ENCODE measurements around the gene MTF2. TPM values are rescaled to one million over a fixed set of nuclear protein-coding genes. Genes with fewer than 3 reads are reported as not detected.

MTF2 gene
- total RNA-seq, 3 donors from 2014 or later, result 37.4 to 42.7 (median 42.3) TPM

DNA sequence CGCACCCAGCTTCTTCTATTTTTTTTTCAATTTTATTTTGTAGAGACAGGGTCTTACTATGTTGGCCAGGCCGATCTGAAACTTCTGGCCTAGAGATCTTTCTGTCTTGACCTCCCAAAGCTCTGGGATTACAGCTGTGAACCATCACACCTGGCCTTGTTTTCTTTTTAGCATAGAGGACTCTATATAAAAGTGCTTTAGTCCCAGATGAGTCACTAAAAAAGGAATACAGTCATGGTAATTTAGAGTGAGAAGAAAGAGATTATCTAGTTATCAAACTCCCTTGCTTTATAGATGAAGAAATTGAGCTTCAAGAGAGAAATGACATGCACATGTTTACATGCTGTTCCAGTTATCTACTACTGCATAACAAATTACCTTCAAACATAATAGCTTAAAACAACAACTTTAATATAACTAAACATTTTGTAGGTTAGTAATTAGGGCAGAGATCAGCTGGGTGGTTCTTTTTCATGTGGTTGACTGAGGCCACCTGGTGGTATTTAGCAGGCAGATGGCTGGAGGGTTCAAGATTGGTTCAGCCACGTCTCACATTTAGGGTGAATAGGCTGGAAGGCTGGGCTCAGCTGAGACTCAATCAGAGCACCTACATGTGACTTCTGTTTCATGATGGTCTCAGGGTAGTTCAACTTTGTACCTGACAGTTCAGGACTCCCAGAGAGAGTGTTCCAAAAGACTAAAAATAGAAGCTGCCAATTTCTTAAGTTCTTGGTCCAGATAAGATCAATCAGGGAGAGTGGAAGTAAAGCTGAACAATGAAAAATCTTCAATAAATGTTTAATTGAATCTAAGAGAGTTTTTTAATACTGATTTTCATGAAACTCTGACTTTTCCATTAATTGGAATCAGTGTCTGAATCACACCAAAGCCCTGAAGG, 16.9 kb upstream of the MTF2 start:
- Mint-ChIP-seq H3K9me3 (no peaks in the 10 kb centered on the region), H3K4me3 (no peak overlapping the region), H3K36me3 (ENCODE audit: insufficient read depth) (no peaks in the 10 kb centered on the region), H3K27me3 (ENCODE audit: low read depth) (peaks cover 12% of the 10 kb centered on the region), H3K4me1 (ENCODE audit: low read depth) (peaks cover 2% of the 10 kb centered on the region)
- peak; percentile 31 for DNase-seq
- peak; percentile 40 to 62 for ATAC-seq

DNA sequence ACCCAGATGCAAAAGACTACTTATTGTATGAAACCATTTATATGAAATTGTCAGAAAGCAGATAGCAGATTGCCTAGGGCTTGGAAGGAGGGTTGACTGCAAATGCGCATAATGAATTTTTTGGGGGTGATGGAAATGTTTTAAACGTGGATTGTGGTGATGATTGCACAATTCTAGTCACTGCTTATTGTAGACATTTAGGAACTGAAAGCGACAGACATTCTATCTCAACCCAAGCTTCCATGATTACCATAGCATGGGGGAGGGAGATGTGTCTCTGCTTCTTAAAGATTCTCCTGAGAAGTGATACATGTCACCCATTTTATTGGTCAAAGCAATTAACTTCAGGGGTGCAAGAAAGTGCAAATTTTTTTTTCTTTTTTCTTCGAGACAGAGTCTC, 2.8 kb upstream of the MTF2 start:
- no peaks in the 10 kb centered on the region for H3K27me3 Mint-ChIP-seq (ENCODE audit: low read depth)
- DNase-seq (no peak), ATAC-seq (no peak)
- peaks cover 14% of the 10 kb centered on the region for H3K4me1 Mint-ChIP-seq (ENCODE audit: low read depth)
- no peak overlapping the region for H3K4me3 Mint-ChIP-seq
- H3K9me3 Mint-ChIP-seq, result no peaks in the 10 kb centered on the region
- no peaks in the 10 kb centered on the region for H3K36me3 Mint-ChIP-seq (ENCODE audit: insufficient read depth)

DNA sequence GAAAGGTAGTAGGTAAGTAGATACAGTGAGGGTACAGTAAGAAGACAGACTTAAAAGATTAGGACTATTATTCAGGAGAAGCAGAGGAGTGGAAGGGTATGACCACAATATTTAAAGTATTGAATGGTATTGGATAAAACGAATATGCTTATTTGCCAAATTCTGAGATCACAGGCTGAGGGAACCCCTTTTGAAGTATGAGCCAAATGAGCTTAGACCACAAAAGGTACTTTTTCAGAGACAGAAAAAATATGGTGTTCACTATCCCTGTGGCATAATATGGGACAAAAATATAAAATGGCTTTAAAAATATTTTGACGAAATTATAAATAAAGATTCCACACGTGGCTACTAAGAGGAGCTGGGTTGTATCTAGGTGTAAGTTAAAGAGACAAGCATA, 880 bp upstream of the MTF2 start:
- H3K9me3 Mint-ChIP-seq, result no peaks in the 10 kb centered on the region
- peaks cover 24% of the 10 kb centered on the region for H3K4me1 Mint-ChIP-seq (ENCODE audit: low read depth)
- peak overlapping the region; percentile 96 for H3K4me3 Mint-ChIP-seq
- no peaks in the 10 kb centered on the region for H3K27me3 Mint-ChIP-seq (ENCODE audit: low read depth)
- DNase-seq (no peak), ATAC-seq (no peak)
- peaks cover 4% of the 10 kb centered on the region for H3K36me3 Mint-ChIP-seq (ENCODE audit: insufficient read depth)

DNA sequence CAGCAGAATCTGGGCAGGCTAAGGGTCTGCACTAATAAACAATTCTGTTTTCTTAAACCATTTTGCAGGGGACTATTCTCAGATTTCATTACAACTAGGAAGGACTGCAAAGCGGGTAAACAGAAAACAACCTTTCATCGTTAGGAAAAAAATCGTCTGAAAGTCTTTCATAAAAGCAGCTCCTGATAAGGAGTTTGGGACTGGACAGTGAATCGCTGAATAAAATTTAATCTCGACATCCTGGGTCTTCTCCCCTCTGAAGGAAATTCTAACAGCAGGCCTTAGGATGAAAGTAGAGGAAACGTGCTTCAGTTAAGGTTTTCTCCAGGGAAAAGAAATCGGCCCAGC, 471 bp upstream of the MTF2 start:
- H3K4me1 Mint-ChIP-seq (ENCODE audit: low read depth), result peaks cover 28% of the 10 kb centered on the region
- DNase-seq (no peak), ATAC-seq (no peak)
- no peaks in the 10 kb centered on the region for H3K27me3 Mint-ChIP-seq (ENCODE audit: low read depth)
- peaks cover 8% of the 10 kb centered on the region for H3K36me3 Mint-ChIP-seq (ENCODE audit: insufficient read depth)
- H3K9me3 Mint-ChIP-seq, result no peaks in the 10 kb centered on the region
- H3K4me3 Mint-ChIP-seq, result peak overlapping the region; percentile 96

DNA sequence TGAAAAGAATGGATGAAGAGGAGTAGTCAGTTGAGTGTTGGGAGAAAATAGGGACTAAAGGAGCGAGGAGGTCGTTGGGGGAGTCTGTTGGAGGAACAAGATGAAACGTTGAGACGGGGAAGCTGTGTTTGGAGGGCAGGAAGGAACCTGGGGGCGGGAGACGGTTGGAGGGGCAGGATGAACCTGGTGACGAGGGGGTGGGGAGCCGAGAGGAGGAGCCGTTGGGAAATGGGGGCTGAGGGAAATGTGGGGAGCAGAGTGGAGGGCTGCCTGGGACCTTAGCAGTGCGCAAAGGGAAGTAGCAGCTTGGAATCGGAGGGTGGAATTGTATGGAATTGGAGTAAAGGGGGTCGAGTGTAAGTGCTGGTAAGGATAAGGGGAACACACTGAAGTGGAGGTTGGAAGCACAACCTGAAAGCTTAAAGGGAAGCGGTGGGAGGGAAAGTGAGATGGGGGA, 630 bp downstream of the MTF2 start:
- ATAC-seq, result no peak
- no peaks in the 10 kb centered on the region for H3K9me3 Mint-ChIP-seq
- H3K27me3 Mint-ChIP-seq (ENCODE audit: low read depth), result no peaks in the 10 kb centered on the region
- peaks cover 31% of the 10 kb centered on the region for H3K4me1 Mint-ChIP-seq (ENCODE audit: low read depth)
- H3K4me3 Mint-ChIP-seq, result peak overlapping the region; percentile 96
- peaks cover 18% of the 10 kb centered on the region for H3K36me3 Mint-ChIP-seq (ENCODE audit: insufficient read depth)
- peak; percentile 7 for DNase-seq

DNA sequence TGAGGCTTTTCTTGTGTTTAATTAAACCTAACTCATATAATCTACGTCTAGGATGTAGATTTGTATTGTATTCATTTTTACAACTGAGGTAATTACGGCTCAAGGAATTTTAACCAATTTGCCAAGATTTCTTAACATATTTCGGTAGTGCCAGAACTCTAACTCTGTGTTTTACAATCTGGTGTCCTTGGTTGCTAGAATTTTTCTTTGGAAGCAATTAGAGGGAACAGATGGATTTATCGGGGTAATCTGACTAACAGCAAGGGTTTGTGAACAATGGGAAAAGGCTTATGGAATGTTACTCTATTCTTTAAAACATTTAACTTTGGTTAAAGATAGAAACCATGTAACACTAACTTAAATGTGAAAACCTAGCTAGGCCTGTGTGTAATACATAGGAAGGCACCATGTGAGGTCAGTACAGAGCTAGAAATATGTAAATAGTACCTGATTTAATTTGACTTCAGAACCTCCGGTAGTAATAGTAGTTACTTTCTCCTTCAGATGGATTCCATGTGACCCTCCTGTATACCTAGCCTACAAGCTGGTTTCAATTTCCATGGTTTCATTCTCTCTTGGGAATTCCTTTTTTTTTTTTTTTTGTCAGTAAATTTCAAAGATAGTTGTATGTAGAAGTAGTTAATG, 1.2 kb downstream of the MTF2 start:
- peaks cover 31% of the 10 kb centered on the region for H3K4me1 Mint-ChIP-seq (ENCODE audit: low read depth)
- H3K9me3 Mint-ChIP-seq, result no peaks in the 10 kb centered on the region
- H3K4me3 Mint-ChIP-seq, result peak overlapping the region; percentile 96
- no peaks in the 10 kb centered on the region for H3K27me3 Mint-ChIP-seq (ENCODE audit: low read depth)
- peaks cover 18% of the 10 kb centered on the region for H3K36me3 Mint-ChIP-seq (ENCODE audit: insufficient read depth)
- ATAC-seq (peak; percentile 42 to 49), DNase-seq (no peak)

DNA sequence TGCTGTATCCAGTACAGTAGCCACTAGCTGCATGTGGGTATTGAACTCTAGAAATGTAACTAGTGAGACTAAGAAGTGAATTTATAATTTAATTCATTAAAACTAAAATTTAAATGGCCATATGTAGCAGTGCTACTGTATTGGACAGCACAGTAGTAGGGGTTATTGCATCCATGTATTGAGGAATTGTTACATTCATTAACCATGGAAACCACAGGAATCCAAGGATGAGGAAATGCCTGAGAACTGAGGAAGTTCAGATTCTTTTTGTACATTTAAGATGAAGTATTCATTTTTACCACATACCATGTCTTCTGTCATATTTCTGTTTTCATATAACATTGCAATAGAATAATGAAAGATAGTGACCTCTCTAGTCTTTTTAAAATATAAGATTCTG, 2.6 kb downstream of the MTF2 start:
- DNase-seq, result no peak
- peaks cover 39% of the 10 kb centered on the region for H3K4me1 Mint-ChIP-seq (ENCODE audit: low read depth)
- H3K4me3 Mint-ChIP-seq, result peak overlapping the region; percentile 96
- no peaks in the 10 kb centered on the region for H3K9me3 Mint-ChIP-seq
- H3K27me3 Mint-ChIP-seq (ENCODE audit: low read depth), result no peaks in the 10 kb centered on the region
- no peak for ATAC-seq
- peaks cover 29% of the 10 kb centered on the region for H3K36me3 Mint-ChIP-seq (ENCODE audit: insufficient read depth)

DNA sequence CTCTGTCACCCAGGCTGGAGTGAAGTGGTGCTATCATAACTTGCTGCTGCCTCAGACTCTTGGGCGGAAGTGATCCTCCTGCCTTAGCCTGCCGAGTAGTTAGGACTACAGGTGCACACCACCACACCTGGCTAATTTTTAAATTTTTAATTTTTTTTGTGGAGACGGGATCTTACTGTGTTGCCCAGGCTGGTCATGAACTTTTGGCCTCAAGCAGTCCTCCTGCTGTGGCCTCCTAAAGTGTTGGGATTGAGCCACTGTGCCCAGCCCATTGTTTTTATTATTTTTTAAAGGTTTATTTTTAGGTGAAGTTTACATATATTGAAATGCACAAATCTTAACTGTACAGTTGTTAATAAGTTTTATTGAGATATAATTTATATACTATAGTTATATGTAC, 3.2 kb downstream of the MTF2 start:
- H3K4me1 Mint-ChIP-seq (ENCODE audit: low read depth), result peaks cover 40% of the 10 kb centered on the region
- H3K27me3 Mint-ChIP-seq (ENCODE audit: low read depth), result no peaks in the 10 kb centered on the region
- ATAC-seq (no peak), DNase-seq (no peak)
- H3K36me3 Mint-ChIP-seq (ENCODE audit: insufficient read depth), result peaks cover 30% of the 10 kb centered on the region
- H3K9me3 Mint-ChIP-seq, result no peaks in the 10 kb centered on the region
- no peak overlapping the region for H3K4me3 Mint-ChIP-seq

DNA sequence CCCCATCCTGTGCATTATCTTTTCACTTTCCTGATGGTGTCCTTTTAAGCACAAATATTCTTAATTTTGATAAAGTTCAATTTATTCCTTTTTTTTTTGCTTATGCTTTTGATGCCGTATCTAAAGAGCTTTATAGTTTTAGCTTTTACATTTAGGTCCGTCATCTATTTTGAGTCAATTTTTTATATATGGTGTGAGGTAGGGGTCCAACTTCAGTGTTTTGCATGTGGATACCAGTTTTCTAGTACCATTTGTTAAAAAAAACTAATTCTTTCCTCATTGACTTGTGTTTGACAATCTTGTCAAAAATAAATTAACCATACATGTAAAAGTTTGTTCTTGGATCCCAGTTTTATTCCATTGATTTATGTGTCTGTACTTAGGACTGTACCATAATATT, 4.9 kb downstream of the MTF2 start:
- Mint-ChIP-seq H3K27me3 (ENCODE audit: low read depth) (no peaks in the 10 kb centered on the region), H3K36me3 (ENCODE audit: insufficient read depth) (peaks cover 30% of the 10 kb centered on the region), H3K4me1 (ENCODE audit: low read depth) (peaks cover 40% of the 10 kb centered on the region), H3K9me3 (no peaks in the 10 kb centered on the region), H3K4me3 (no peak overlapping the region)
- no peak for ATAC-seq
- DNase-seq, result no peak

DNA sequence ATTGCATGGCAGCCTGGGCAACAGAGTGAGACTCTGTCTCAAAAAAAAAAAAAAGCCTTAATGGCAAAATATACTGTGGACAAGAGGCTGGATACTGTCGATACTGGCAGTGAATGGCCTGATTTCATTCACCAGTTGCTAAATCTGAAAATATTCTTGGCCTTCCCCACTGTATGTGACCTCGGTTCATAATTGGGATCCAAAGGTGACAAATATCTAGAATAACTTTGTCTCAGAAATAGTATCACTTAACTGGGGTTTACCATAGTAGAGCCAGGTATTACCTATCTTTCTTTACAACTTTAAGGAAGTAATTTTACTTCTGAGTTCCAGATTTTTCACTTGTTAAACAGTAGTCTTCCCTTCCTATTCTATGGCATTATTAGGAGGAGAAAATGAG, 8.4 kb downstream of the MTF2 start:
- no peak overlapping the region for H3K4me3 Mint-ChIP-seq

DNA sequence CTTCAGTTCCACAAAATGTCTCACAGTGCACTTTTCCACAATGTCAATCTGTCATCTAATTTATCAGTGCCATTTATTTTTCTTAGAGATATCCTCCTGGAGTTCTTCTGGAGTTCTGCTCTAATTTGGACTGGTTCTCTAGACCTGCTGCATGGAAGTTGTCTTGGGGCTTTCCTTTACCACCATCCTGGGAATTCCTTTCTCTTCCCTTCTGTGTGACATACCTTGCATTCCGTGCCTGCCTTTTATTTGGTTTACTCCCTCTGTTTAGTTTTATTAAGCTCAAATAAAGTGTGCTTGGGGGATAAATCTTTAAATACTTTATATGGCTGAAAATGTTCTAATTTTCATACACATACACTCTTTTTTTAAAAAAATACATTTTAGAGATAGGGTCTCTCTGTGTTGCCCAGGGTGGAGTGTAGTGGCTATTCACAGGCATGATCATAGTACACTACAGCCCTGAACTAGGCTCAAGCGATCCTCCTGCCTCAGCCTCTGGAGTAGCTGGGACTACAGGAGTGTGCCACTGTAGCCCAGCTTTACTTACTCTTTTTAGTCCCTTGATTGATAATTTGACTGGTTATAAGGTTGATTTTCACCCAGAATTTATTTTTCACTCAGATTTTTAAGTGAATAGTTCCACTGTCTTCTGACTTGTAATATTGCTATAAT, 14.4 kb downstream of the MTF2 start:
- no peaks in the 10 kb centered on the region for H3K27me3 Mint-ChIP-seq (ENCODE audit: low read depth)
- DNase-seq, result no peak
- H3K9me3 Mint-ChIP-seq, result no peaks in the 10 kb centered on the region
- ATAC-seq, result no peak
- H3K36me3 Mint-ChIP-seq (ENCODE audit: insufficient read depth), result peaks cover 8% of the 10 kb centered on the region
- peaks cover 67% of the 10 kb centered on the region for H3K4me1 Mint-ChIP-seq (ENCODE audit: low read depth)
- no peak overlapping the region for H3K4me3 Mint-ChIP-seq

More for the DNA sequence above, 8.4 kb downstream of the MTF2 start:
- Mint-ChIP-seq H3K9me3 (no peaks in the 10 kb centered on the region), H3K27me3 (ENCODE audit: low read depth) (no peaks in the 10 kb centered on the region), H3K36me3 (ENCODE audit: insufficient read depth) (peaks cover 30% of the 10 kb centered on the region), H3K4me1 (ENCODE audit: low read depth) (peaks cover 55% of the 10 kb centered on the region)
- DNase-seq, result no peak
- ATAC-seq, result no peak

DNA sequence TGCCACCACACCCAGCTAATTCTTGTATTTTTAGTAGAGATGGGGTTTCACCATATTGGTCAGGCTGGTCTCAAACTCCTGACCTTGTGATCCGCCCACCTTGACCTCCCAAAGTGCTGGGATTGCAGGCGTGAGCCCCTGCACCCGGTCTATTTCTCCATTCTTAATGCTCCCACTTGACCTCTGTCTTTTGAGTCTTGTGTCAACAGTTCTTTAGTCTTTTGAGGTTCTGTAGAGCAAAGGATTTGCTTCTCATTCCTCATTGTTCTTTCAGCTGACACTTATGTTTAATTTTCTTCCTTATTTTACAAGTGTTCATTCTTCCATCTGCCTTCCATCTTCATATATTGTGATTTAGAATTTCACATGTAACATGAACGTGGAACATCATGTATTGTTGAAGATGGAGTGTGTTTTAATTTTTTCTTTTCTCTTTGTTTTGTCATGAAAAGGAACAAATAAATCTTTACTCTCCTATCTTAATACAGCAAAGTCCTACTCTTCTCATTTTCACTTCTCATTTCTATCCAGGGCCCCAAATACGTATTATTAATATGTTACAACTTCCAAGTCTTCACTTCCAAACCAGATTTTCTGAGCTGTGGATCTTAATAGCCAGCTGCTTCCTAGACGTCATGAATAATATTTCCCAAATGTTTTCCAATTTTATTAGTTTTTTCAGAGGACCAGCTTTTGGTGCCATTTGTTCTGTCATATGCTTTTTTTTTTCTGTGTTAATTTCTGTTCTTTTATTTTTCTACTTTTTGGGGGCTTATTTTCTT, 16.9 kb downstream of the MTF2 start:
- Mint-ChIP-seq H3K4me1 (ENCODE audit: low read depth) (peaks cover 71% of the 10 kb centered on the region), H3K4me3 (no peak overlapping the region), H3K27me3 (ENCODE audit: low read depth) (no peaks in the 10 kb centered on the region), H3K9me3 (no peaks in the 10 kb centered on the region), H3K36me3 (ENCODE audit: insufficient read depth) (peaks cover 14% of the 10 kb centered on the region)
- no peak for ATAC-seq
- DNase-seq, result no peak

DNA sequence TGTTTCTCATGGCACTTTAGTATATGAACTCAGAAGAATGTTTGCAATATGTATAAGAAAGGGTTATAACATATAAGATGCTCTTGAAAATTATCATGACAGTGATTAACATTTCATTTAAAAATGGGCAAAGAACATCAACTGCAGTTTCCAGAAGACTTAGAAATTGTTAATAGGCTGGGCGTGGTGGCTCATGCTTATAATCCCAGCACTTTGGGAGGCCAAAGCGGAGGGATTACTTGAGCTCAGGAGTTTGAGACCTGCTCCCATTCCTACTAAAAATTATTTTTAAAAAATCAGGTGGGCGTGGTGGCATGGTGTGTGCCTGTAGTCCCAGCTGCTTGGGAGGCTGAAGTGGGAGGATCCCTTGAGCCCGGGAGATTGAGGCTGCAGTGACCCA, 23.1 kb downstream of the MTF2 start:
- ATAC-seq, result no peak
- Mint-ChIP-seq H3K4me1 (ENCODE audit: low read depth) (peaks cover 48% of the 10 kb centered on the region), H3K4me3 (no peak overlapping the region), H3K27me3 (ENCODE audit: low read depth) (no peaks in the 10 kb centered on the region), H3K9me3 (peaks cover 4% of the 10 kb centered on the region), H3K36me3 (ENCODE audit: insufficient read depth) (peaks cover 31% of the 10 kb centered on the region)
- DNase-seq, result no peak

DNA sequence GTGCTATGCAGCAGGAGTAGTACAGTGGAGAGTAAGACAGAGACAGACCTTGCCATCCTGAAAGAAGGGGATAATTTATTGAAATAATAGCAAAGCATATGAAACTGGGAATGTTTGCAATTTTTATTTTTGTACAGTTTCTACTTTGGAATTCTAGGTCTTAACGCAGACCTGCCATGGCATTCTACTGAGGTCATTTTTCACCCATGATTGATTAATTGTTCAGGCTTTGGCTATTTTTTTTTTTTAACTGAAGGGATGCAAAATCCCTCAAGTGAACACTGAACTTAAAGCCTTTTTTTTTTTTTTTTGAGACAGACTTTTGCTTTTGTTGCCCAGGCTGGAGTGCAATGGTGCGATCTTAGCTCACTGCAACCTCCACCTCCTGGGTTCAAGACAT, 27.1 kb downstream of the MTF2 start:
- peaks cover 45% of the 10 kb centered on the region for H3K36me3 Mint-ChIP-seq (ENCODE audit: insufficient read depth)
- H3K4me1 Mint-ChIP-seq (ENCODE audit: low read depth), result peaks cover 34% of the 10 kb centered on the region
- ATAC-seq (no peak), DNase-seq (no peak)
- peaks cover 13% of the 10 kb centered on the region for H3K9me3 Mint-ChIP-seq
- H3K27me3 Mint-ChIP-seq (ENCODE audit: low read depth), result no peaks in the 10 kb centered on the region
- H3K4me3 Mint-ChIP-seq, result no peak overlapping the region
